HK-2 (cell line): ENCODE measurements around the gene CCBE1.

Experiments
- DNase-seq: peaks from one replicate; pipeline ENCODE4 v3.0.0-alpha.2; 2018; ENCODE audit not compliant: unreplicated experiment

Gene CCBE1

DNA sequence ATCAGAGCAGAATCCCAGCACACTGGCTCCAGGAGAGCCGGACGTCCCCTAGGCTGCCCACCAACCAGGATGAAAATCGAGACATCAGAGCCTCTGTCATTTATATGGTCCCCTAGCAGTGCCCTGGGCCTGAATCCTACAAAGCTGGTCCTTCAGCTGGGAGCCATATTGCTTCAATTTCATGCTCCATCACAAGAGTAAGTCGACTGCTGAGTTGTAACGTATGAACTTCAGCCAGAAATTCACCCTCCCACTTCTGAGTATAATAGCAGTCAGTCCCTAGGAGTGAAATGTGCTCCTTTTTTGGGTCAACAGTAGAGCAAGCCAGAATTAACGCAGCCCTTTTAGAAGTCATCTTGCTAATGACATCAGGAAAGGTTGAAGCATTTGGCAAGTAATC is 126.4 kb downstream of the CCBE1 start:
- no peak for DNase-seq

DNA sequence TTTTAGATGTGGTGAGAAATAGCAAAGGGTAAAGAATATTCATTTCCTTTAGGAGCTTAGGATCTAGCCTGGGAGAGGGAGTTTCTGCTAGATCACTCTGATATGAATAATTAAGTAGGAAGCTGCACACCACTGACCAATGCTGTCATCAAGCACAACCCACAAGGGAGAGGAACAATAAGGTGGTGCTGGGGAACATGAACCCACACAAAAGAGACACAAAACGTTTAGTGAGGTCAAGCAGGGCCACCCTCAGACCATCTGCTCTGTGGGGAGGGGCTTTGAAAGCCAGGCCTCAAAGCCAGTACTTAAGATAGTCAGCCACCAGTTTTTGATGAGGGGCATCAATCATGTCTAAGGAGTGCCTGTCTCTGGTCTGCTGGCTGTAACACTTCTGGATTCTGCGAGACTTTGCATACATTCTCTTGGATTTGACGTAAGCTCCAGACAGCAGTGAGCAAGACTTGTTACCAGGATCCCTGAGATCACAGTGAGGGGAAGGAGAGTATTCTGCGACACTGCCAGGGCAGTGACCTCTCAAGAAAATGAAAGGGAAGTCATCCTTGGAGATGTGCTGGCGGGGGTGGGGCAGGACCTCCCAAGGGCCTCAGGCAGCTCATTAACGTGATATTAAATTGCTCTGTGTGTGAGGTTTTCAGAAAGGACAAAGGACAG is 127.0 kb downstream of the CCBE1 start:
- DNase-seq, result no peak

DNA sequence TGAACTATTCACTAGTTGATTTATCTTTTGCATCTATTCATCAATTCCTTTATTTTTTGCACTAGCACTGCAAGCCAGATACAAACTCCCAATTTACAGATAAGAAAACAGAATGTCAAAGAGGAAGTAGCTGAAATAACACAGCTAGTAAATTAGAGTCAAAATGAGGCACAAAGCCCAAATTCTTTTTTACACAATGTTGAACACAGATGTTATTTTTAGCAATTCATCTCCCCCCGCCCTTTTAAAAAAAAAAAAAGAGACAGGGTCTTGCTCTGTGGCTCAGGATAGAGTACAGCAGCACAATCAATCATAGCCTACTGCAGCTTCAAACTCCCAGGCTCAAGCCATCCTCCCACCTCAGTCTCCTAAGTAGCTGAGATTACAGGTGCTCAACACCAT is 127.8 kb downstream of the CCBE1 start:
- DNase-seq, result no peak

DNA sequence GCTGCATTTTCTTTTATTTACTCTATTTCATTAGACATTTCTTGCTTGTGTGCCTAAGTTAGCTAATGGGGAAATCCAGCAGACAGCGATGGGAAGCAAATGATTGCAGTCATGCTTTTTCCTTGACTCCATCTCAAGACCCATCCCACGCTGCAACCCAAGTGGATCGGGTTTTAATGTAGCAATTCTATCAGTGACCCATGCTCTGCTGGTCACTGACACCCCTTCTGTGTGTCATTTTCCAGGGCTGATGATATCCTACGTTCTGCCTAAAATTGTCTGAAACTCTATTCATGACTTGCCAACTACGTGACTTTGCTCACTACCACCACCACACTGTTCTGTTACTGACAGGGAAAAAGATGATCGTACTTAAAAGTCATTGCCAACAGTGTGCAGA is 129.8 kb downstream of the CCBE1 start:
- no peak for DNase-seq

DNA sequence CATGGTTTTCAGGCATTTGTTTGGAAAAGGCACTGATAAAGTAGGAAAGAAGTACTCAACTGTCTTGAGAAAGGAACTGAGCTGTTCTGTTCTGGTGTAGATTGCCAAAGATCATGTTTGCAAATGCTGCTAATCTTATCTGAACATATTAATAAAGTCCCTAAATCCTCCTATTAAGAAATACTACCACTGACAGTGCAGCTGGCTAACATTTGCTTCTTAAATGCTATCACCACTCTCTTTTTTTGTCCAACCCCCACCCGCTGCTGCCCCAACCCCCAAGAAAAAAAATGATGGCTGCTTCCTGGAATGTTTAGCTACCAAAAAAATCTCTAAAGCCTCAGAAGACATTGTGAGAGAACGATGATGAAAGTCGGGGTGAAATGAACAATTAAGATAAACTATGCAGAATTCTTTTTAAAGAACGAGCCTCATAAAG is 130.7 kb downstream of the CCBE1 start:
- DNase-seq, result no peak

DNA sequence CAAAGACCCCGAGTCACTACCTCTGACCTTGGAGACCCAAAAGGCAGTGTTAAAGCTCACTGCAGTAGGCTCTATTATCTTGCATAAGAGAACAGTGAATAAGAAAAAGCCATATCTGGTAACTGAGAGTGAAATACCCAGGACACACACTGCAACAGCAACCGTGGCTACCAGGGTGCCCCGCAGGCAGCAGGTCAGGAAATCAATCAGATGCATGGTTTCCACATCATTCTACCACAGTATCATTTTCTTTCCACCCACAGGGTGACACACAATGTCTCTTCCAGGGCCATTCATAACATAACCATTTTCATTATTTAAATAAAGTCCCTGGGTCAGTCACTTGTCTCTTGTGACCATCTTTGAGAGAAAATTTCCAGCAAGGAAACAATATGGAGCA is 131.3 kb downstream of the CCBE1 start:
- no peak for DNase-seq

DNA sequence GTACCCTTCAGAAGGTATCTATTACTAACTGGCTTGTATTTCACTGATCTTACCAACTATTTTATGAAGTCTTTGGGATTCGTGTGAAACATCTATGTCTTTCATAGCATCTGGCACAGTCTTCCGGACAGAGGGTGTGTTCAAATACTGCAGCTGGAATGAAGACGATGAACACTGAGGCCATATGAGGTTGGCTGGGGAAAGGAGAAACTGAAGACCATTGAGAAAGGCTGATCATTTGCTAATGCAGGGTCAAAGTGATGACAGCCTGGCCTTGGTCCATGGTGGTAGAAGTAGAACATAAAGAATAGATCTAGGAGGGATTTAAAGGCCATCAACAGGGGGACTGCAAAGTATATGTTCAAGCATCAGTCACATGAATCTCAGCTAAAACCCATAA is 132.7 kb downstream of the CCBE1 start:
- DNase-seq, result no peak

DNA sequence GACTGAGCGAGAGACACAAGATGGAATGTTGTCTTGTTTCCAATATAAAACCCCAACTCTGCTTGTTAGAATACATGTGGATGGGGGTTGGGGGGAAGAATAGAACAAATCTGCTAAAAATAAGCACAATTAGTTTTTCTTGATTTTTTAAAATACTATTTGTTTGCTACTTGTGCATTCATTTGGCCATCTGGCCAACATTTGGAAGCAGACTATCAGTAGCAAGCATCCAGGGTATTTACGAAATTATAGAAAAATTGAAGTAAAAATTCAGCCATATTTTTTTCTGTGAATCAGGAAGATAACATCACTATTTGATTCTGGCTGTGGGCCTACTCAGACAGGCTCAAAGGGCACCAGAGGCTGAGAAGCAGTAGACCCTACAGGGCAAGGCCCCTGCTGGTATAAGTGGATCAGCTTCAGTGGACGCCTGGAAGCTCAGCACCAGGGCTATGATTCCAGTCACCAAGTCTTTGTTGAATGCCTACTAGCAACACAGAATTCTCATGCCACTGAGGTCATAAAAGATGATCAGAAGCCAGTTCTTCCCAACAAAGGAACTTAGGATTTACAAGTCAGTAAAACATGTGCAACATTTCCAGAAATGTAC is 133.9 kb downstream of the CCBE1 start:
- no peak for DNase-seq

DNA sequence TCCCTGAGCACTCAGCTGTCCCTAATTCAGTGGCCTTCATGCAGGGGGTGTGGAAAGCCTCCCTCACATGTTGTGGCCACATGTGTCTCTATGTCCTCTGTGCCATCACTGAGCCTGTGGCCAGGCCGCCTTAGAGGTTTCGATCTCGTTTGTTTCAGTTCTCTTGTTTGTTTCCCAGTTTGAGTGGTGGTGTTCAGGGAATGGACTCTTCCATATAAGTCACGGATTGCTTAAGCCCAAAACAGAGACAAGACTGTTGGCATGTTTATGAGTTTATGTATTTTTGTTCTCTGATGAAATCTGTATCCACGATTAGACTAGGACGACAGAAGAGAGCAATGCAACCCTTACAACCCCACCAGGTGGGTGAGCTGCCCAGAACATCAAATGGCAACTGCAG is 134.5 kb downstream of the CCBE1 start:
- DNase-seq, result no peak

DNA sequence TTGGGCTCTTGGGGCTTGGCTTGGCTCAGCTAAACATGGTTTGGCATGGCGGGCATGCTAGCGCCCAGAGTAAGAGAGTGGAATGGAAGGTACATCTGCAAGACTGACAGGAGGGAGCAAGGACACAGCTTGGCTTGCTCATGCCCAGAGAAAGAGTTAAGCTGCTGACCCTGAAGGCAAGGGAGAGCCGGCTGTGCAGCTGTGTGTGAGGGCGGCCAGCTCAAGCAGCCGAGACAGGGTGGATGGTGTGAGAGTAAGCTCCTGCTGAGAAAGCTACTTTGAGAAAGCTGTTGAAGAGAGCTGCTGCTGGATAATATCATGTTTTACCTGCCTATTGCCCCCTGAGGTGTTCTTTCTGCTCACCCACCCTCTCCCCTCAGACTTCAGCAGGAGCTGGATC is 135.6 kb downstream of the CCBE1 start:
- DNase-seq, result no peak

DNA sequence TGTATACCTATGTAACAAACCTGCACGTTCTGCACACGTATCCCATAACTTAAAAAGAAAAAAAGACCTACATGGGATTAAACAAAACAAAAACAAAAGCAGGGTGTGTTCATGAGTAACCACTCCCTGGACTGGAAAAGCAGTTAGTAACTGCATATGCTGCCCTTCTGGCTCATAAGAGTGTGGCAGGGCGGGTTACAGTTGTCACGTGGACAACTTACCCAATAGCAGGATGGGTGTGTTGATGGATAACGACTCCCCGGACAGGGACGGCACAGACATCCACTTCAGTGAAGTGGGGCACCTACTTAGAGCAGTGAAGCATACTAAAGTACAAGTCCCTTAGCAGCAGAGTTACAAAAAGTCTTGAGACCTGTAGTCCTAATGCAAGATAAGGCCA is 136.7 kb downstream of the CCBE1 start:
- no peak for DNase-seq

DNA sequence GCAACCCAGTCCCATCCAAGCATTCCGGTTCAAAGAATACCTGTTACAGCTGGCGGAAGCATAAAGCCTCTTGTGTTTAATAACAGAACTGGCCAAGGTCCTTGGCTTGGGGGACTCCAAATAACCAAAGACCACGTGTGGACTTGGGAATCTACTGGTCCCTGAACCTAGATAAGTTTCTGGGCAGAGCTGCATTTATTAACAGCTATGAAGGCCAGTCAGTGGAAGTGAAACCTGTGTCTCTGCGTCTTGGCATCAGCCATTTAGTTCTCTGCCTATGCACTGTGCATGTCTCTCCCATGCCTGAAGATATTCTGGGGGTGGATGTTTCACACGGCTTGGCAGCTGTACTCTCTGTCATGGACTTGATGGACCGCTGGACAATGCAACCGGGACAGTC is 137.7 kb downstream of the CCBE1 start:
- DNase-seq, result no peak

DNA sequence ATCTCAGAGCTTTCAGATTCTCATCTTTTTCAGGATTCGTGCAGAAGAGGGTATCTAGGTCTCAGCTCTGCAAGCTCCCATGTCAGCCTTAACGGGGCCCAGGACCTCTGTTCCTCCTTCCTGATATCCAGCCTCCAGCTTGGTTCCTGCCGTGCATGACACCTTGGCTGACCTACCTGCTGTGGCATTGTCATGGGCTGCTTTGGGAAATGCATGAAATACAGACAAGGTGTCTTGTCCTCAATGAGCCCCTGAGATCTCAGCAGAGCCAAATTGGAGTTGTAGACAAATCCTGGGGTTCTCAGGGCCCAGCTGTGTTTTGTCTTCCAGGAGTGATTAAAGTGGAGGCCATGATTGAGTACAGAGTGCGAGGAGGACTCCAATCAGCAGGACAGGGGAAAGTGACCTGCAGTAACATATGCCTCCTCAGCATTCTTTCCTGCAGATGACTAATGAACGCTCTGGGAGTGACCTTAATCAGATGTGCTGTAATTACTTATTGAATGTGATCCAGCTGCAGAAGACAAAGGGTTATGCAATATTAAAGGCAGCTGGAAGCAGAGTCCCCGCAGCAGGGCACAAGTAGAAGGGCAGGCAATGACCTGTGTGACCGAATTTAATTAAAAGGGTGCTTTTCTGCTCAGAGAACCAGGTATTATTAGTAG is 141.1 kb downstream of the CCBE1 start:
- DNase-seq, result no peak

DNA sequence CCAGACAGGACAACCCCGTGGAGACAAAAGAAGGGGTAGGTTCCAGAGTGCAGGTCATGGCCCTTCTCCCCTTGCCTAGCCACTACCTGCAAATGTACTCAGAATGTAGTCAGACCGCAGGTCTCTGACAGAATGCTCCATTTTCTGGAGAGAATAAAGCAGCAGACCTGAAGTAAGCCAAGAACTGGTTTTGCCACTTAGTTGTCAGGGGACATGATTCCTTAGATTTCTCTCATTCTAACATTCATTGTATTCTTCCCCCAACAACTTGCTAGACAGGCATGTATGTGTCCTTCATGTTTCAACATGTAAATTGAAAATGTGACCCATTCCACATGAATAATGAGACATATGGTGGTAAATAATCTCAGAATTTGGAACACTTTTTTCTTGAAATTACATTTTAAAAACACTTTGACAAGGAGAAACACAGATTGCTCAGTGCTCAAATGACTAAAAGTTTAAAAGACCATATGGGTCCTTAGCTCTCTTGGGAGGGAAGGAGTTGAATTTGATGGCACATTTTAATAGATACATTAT is 142.4 kb downstream of the CCBE1 start:
- no peak for DNase-seq

DNA sequence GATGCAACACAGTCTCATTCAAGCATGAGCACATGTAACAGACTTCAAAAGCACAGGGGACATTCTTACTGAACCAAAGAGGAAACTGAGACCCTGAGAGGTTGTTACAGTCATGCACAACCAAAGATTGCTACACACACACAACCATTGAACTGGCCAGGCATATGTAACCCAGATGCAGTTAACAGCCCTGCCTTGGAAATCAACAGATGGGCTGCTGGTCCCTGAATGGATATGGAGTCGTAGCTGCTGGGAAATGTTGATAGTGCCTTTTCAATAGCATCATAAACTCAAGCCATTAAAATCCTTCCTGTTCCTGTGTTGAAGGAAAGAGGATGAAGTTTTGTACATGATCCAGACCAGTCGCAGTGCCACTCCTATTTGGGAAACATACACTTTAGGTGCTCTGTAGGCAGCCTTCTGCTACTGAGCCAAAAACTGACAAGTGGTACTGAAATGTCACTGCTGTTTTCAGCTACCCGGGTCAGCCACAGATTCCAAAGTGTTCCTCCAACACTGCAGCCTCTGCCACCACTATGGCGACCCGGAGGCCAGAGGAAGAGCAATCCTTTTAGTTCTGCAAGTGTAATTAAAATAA is 143.9 kb downstream of the CCBE1 start:
- DNase-seq, result no peak

DNA sequence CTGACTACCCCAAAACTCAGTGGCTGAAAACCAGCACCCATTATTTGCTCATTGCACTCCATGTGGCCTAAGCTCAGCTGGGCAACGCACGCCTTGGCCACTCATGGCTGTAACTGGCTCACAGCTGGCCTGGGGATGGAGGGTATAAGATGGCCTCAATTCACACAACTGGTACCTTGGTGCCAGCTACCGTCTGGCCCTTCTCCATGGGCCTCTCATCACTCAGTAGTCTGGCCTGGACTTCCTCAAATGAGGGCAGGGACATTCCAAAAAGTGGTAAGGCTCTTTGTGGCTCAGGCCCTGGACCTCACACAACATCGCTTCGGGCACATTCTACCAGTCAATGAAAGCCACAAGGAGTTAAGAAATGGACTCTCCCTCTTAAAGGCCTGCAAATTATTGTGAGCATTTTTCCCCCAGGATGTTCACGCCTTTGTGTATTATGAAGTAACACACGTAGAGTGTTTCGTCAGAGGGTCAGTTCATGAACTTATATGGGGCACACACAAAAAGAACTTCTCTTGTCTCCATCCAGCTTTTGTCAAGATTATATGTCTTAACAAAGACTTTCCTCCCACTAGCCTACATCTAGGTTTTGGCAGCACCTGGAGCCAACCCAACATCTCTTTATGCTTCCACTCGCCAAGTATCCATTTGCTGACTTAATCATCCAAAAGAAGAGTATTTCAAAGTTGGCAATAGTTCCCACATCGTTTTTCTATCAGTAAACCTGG is 145.2 kb downstream of the CCBE1 start:
- DNase-seq, result no peak

DNA sequence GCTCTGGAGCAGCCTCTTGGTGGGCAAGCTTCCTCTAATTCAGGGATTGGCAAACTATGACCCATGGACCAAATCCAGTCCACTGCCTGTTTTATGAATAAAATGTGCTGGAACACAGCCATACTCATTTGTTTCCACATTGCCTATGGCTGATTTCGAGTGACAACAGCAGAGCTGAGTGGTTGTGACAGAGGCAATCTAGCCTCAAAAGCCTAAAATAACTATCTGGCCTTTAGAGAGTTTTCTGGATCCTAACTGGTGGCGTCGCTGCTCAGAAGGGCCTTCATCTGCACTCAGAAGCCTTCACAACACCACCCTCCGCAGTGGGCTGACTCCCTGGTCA is 147.1 kb downstream of the CCBE1 start:
- no peak for DNase-seq

DNA sequence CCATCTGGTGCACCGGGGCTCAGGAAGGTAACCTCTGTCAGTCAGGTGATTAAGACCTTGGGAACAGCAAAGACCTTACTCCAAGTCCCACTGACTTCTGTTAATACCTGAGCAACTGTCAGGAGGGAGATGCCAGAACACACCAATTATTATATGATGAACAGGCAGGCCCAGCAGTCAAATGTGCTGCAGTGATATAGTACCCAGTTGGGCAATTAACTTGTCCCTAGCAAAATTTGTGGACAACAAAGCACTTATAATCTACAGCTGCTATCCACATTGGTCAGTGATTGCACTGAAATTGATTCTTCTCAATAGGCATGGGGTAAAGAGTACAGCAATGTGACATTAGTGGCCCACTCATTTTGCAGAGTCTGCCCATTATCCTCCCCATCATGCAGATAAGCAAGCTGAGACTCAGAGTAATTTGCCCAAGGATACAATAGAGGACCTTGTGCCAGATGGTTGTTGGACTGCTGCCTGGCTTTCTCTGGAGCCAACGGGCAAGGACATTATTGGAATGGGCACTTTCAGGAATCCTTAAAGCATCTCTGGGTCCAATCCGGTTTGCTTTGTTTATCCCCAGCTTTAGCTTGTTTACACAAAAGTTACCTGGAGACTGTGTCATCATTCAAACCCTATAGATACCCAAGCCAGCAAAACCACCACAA is 147.6 kb downstream of the CCBE1 start:
- no peak for DNase-seq

DNA sequence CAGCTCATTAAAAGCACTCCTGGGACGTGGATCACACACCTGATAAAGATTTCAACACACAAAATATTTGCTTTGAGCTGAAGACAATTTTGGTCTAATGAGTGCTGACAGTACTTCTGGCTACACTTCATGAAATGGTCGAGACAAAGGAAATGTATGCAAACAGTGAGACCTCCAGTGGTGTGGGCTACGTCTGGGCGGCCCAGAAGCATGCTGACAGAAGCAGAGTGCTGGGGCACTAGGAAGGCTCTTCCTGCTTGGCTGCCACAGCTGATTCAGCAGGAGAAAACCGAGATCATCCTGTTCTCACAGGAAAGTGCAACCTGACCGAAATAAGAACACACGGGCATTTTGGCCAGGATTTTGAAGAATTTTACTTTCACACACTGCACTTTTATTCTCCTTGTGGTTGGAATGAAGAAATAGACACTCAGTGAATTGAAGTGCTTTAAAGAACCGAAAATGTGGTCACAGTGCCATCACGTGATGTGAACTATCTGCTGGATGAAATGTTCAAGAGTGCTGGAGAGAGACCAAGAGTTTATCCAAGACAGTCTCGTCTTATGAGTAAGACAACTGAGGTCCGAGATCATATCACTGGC is 149.5 kb downstream of the CCBE1 start:
- no peak for DNase-seq

DNA sequence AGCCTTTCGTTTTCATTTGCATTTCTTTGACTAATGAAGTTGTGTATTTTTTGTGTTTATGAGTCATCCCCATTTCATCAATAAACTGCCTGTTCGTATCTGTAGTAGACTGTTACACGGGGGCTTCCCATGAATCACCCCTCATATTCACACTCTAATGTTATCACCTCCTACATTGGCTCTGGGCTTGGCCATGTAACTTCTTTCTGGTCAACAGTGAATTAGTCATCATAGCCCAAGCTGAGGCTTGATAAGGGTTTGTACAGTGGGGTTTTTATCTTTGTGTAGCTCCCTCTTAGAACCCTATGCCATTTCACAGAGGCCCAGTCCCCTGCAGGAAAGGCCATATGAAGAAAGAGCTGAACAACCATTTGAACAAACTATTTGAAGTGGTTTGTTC is 151.0 kb downstream of the CCBE1 start:
- DNase-seq, result no peak

DNA sequence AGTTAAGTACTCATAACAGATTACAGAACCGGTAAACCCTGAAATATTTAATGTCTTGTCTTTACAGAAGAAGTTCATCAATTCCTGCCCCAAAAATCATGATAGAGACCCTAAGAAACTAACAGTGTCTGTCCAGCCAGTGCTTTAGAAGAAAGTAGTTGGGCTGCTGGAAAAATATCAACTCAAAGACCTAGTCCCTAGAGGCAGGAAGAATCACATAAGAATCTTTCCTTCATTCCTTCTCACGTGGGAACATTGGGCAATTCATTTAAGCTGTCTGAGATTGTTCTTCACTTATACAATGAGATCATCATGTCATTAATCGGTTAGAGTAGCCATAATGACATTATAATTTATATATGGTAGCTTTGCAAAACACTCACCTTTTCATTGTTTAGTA is 156.4 kb downstream of the CCBE1 start:
- DNase-seq, result no peak
